DMS 273 (cell line): ENCODE results near the gene MYO15A.
"Not testable (repeated sequence)": the region's sequence is repeated elsewhere in the genome, so short reads cannot be mapped to it uniquely, and the experiment has no call there.

Source experiments
- DNase-seq: peaks from one replicate; lab custom pipeline; 2025; ENCODE audit not compliant: unreplicated experiment; lab: John Stamatoyannopoulos, UW

Gene MYO15A

DNA sequence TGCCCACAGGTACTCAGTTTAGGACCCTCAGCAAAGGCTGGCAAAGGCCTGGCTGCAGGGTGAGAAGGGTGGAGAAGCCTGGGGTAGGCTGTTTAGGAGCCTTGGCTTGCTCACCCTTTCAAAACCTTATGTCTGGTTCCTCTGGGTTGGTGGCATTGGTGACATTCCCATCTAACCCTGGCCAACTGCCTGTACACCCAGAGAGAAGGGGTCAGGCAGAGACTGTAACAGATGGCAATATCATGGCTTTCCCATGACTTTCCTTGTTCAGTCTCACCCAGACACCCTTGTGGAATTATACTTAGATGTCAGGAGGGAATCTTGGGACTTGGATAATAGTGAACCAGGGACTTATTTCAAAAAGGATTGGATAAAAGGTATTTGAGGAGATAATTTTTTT is 98.4 kb downstream of the MYO15A start:
- no peak for DNase-seq

DNA sequence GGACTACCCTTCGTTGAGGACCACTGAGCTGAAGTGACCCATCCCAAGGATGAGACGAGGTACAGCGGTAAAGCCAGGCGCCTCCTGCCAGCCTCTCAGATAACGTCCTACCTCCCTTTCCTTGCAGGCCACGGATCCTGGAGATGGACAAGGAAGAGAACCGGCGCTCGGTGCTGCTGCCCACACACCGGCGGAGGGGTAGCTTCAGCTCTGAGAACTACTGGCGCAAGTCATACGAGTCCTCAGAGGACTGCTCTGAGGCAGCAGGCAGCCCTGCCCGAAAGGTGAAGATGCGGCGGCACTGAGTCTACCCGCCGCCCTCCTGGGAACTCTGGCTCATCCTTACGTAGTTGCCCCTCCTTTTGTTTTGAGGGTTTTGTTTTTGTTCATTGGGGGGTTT is 99.5 kb downstream of the MYO15A start:
- no peak for DNase-seq

DNA sequence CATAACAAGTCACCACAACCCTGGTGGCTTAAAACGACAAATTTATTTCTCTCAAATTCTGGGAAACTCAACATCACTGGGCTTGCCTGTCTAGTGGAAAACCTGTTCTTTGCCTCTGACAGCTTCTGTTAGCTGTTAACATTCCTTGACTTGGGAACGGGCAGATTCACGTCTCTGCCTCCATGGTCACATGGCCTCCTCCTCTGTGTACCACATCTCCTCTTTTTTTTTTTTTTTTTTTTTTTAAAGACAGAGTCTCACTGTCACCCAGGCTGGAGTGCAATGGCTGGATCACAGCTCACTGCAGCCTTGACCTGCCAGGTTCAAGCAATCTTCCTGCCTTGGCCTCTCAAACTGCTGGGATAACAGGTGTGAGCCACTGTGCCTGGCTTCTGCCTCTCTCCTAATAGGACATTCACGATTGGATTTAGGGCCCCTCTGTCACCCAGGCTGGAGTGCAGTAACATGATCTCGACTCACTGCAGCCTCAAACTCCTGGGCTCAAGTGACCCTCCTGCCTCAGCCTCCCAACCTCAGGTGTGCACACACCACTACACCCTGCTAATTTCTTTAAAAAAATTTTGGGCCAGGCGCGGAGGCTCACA is 105.2 kb downstream of the MYO15A start:
- DNase-seq = no peak

DNA sequence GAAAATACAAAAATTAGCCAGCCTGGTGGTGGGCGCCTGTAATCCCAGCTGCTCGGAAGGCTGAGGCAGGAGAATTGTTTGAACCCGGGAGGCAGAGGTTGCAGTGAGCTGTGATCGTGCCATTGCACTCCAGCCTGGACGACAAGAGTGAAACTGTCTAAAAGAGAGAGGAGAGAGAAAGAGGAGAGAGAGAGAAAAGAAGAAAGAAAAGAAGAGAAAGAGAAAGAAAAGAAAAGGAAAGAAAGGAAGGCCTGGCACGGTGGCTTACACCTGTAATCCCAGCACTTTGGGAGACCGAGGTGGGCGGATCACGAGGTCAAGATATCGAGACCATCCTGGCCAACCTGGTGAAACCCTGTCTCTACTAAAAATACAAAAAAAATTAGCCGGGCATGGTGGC is 108.3 kb downstream of the MYO15A start:
- DNase-seq = not testable (repeated sequence)

DNA sequence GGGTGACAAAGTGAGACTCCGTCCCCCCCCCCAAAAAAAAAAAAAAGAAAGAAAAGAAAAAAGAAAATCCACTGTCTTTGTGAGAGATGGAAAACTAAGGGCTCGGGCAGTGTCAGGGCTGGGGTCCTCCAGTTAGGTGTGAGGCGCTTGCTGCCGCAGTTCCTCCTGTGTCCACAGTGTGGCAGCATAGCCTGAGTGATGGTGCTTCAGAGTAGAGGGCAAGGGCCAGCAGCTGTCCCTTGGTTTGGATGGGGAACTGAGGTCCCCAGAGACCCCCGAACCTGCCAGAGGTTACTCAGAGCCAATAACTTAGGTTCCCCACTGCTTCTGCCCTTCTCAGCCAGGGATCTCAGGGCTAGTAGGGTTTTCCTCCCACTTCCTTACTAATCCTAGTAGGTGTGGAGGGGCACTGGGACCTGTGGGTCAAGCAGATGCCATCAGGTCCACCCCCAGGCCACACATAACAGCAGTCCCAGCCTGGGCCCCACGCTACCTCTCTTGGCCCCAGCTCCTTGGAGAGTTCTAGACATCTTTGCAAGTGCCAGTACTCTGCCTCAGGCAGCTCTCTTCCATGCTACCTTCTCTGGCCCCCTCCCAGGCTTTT is 109.0 kb downstream of the MYO15A start:
- DNase-seq = peak; percentile 79

DNA sequence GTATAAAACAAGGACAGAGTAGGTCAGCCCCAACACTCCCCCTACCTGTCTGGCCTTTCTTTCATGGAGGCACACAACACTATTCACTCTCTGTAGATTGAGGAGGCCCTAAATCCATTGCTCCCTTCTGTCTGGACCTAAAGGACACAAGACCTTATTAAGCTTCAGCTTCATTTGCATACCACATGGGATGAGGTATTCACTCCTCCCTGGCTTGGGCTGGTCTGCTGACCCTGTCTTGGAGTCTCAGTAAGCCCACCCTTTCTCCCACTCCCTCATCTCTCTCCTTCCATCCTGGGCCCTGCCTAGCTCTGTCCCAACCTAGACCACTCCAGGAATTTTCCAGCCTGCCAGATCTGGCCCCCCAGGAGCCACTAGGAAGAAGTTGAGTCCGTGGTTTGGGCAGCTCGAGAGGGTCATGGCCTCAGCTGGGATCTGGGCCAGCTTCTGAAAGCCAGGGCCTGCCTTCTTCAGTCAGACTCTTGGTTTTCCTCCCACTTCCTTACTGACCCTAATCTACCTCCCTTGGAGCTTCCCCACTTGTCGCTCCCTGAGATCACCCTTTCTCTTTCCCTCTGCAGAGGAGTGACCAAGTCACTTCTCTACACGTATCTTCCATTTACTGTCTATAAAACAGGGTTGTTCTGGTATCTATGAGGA is 110.3 kb downstream of the MYO15A start:
- DNase-seq = no peak

DNA sequence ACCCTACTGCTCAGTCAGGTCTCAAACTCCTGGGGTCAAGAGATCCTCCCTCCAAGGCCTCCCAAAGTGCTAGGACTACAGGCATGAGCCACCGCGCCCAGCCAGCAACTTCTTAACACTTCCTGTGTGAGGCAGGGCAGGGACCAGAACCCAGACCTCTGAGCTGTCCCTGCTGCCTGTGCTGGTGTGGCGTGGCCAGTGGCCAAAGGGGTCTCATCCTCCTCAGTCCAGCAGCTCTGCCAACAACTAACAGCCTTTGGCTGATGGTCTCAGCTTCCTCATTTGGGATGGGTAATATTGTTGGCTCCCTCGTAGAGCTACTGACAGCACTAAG is 115.5 kb downstream of the MYO15A start:
- no peak for DNase-seq

DNA sequence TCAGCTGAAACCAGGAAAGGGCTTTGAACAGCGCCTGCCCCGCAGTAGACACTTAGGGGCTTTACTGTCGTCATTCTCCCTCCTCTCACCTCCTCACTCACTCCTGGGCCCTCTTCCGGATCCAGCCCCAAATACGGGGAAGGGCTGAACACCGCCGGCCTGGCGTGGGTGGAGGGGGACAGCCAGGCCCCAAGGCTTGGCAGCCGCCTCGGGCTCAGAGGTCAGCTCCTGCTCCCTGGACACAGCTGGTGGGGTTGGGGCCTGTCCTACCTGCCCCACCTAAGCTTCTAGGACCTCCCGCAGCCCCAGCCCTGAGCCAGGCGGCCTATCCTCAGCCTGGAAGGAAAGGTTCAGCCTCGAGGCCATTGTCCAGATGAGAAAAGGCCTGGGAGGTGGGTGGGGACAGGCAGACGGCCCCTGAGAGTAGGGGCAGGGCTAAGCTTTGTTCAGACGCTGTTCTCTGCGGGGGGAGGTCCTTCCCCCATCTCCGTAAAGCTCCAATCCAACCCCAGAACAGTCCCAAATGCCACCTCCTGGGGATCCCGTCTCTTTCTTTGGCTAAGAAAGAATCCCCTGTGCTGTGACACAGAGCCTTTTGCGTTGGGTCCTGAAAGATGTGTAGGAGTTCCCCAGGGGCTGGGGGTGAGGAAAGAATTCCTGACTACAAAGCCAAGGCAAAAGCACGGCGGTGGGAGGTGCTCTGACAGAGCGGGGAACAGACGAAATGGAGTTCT is 116.0 kb downstream of the MYO15A start:
- DNase-seq = peak; percentile 54

DNA sequence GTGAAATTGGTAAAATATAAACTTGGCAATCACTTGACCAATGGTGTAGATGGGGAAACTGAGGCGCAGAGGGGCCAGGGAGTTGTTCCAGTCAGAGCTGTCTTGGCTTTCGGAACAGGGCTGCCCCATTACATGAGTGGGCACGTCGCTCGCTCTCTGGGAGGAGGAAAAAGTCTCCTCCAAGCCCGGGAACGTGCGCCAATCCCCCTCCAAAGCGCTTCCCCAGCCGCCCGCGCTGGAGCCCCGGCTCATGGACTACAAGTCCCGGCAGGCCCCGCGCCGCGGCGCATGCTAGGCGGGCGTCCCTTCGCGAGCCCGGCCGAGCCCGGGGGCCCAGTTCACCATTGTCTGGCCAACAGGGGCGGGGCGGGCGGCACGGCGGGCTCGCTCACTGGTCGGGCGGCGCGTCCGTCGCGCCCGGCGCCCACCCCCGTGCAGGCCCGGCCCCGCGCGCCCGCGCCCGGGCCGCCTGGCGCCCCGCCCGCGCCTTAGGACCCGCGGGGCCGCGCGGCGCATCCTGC is 116.6 kb downstream of the MYO15A start, which contains the start of gene LLGL1:
TSS of gene LLGL1 (plus strand) at position 515 of the 521 bp plus-strand sequence. CDS start 48 bp downstream, outside the sequence.
- peak; percentile 97 for DNase-seq

DNA sequence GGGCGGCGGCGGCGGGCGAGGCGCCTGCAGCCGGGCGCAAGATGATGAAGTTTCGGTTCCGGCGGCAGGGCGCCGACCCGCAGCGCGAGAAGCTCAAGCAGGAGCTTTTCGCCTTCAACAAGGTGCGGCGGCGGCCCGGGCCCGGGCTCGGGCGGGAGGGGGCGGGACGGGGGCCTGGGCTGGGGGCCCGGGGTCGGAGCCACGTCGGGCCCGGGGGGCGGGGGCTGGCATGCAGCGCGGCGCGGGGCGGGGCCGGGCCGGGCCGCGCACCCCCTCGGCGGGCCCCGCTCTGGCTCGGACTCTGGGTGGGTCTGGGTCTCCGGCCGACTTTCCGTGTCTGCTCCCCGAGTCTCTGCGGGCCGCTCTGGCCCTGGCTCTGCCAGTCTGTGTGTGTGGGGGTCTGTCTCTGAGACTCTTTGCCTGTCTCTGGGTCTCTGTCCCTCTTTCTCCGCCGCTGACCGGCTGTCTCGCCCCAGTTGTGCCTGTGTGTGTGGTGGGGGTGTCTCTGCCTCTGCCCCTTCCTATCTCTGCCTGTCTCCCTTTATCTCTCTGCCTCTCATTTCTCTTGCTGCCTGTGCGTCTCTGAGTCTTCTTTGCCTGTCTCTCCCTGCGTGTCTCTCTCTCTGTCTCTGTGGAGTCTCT is 117.2 kb downstream of the MYO15A start:
- DNase-seq = no peak

DNA sequence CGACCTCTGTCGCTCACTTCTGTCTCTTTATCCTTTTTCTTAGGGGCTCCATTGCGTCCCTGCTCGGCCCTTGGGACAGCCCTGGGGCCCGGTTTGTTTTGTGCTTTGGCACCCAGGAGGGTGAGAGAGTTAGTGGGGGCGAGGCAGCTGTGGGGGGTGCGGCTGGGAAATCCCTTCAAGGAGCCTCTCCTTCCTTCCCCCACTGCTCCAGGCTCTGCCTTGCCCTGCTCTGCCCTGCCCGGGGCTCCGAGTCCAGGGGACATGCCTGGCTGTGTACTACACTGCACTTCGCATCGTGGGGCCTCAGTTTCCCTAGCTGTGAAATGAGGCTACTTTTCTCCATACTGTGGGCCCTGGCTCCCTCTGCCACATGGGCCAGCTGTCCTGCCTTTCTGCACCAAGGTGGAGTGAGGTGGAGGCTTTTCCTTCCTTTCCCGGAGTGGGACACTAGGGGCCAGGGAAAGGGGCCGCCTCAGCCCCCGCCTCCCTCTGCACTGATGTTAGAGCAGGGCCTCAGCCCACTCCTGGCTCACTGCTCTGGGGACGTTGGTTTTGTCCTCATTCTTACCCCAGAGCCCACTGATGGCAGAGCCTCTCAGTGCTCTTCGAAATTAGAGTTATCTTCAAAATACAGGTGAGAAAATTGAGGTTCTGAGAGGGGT is 117.9 kb downstream of the MYO15A start:
- no peak for DNase-seq

DNA sequence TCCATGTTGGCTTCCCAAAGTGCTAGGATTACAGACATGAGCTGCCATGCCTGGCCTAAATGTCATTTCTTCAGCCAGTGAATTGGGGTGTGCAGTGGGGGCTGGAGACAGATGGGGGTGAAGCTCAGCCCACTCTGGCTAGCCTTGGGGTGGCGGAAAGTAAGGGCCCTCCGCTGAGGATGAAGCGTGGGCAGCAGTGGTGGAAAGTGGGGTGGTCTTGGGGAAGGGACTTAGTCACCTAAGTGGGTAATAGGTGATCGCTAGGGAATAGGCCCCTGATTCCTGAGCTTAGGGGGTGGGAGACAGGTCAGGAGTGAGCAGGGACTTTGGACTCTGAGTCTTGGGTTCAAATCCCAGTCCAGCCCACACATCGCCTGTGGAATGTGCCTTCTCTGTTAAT is 119.1 kb downstream of the MYO15A start:
- no peak for DNase-seq

DNA sequence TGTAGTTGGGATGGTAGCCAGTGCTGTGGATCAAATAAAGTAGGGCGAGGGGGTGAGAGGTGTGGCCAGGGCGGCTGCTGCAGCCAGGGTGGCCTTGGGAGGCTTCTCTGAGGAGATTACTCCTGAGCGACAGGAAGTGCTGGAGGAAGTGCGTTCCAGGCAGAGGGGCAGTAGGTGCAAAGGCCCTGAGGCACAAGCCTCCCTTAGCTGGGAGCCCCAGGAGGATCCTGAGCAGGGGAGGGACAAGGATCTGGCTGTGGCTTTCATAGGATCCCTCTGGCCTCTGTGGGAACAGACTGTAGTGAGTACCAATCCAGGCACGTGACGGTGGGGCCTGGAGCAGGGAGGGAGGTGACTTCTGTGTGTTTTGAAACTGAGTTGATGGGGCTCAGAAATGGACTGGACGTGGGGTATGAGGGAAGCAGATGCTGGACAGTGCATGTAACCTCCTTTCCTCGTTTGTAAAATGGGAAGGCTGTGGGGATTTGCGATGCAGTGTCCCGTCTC is 119.7 kb downstream of the MYO15A start:
- no peak for DNase-seq

DNA sequence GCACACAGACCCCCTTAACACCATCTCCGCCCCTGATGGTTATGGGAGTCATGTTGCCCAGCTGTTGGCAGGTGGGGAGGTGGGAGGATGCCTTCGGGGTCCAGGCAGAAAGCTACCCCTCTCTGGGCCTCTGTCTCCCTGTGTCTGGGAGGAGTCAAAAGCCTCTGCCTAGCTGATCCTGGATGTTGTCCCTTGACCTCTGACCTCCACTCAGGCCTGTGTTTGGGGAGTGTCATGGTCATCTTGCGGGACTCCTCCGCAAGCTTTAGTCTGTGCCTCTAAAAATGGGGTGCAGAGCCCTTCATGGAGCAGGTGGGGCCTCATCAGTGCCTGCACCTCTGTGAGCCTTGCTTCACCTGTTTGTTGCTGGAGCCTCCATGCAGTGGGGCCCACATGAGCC is 120.7 kb downstream of the MYO15A start:
- no peak for DNase-seq
